ENCODE results near the gene PCBP3.
"Not testable (repeated sequence)": the region's sequence is repeated elsewhere in the genome, so short reads cannot be mapped to it uniquely, and the experiment has no call there.

The PCBP3 gene

GRCh38 chr21:45868488-45868887 is 225.0 kb downstream of the PCBP3 start:
- no peak for DNase-seq

- no peak for DNase-seq
Measured at GRCh38 chr21:45869121-45870007, 225.8 kb downstream of the PCBP3 start.

GRCh38 chr21:45870421-45870820 is 226.9 kb downstream of the PCBP3 start:
- no peak for DNase-seq

GRCh38 chr21:45870851-45871615 is 227.5 kb downstream of the PCBP3 start:
- no peak for DNase-seq

GRCh38 chr21:45871616-45872236 is 228.2 kb downstream of the PCBP3 start:
- no peak for DNase-seq

GRCh38 chr21:45872471-45872870 is 228.9 kb downstream of the PCBP3 start:
- DNase-seq = no peak

DNA sequence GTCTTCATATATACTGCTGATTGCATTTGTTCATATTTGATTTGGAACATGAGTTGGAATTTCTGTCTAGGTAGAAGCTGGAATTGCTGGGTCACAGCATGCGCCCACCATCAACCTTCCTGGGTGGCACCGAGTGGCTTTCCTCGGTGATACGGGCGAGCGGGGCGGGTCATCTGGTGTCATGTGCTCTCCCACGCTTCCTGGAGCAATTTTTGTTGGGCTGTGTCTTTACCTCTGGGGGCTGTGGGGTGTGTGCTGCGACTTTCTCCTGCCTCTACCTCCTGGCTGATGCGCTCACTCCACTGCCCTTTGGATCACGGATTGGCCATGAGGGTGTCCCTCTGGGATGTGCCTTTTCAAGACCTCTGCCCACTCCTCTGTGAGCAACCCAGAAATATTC is 229.4 kb downstream of the PCBP3 start:
- no peak for DNase-seq

DNA sequence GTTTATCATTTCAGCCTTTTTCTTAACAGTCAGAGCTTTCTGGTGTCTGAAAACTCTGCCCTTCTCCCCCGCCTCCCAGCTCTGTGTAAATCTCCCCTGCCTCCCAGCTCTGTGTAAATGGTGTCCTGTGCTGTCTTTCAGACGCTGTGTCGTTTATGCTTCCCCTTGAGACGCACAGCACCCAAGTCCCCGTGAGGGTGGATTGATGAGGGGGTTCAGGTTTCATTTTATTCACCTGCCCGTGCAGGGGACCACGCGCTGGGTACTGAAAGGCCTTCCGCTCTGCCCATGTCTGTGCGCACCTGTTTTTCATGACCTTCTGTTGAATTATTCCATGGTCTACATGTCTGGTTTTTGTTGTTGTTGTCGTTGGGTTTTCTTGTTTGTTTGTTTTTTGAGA is 229.9 kb downstream of the PCBP3 start:
- no peak for DNase-seq

- no peak for DNase-seq
Measured at GRCh38 chr21:45873866-45874265, 230.3 kb downstream of the PCBP3 start.

DNA sequence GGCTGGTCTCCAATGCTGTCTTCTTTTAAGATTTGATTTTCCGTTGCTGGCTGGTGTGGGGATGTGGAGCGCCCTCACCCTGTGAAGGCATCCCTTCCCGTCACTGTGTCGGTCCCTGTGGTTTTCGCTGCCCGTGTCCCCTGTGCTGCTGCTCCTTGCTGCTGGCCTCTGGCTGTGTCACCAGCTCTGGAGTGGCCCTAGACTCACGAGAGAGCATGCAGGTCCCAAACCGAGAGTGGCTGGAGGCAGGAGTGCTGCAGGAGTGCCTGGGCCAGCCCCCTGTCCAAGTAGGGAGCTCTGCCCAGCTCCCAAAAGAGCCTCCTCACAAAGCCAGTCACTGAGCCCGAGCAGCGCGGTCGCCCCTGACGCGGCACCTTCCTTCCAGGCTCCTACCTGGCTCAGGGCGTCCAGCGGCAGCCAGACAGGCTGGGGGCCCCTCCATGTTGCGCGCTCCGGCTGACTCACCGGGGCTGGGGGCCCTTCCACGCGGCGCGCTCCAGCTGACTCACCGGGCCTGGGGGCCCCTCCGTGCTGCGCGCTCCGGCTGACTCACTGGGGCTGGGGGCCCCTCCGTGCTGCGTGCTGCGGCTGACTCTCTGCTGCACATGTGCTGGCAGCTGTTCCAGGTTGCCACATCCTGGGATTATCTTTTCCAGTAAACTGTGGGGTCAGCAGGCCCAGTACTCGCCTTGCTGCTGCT is 231.3 kb downstream of the PCBP3 start:
- no peak for DNase-seq

DNA sequence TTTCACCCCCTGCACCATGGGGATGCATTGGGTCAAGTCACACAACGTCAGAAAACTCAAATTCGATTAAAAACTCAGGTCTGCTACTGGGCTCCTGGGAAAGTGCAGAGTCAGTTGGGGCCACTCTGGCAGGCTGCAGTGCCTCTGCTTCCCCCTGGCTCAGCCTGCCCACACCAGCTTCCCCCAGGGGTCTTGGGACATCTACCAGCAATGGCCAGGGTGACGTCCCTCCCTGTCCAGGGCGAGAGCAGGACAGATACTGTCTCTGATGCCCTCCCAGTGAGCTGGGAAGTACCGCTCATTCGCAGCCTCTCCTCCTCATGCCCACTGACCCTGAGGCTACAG is 231.9 kb downstream of the PCBP3 start:
- no peak for DNase-seq

GRCh38 chr21:45875881-45876280 is 232.4 kb downstream of the PCBP3 start:
- DNase-seq = no peak

- peak; percentile 3 for DNase-seq
Measured at GRCh38 chr21:45876381-45877170, 233.1 kb downstream of the PCBP3 start.

GRCh38 chr21:45877171-45877438 is 233.6 kb downstream of the PCBP3 start:
- DNase-seq = no peak

DNA sequence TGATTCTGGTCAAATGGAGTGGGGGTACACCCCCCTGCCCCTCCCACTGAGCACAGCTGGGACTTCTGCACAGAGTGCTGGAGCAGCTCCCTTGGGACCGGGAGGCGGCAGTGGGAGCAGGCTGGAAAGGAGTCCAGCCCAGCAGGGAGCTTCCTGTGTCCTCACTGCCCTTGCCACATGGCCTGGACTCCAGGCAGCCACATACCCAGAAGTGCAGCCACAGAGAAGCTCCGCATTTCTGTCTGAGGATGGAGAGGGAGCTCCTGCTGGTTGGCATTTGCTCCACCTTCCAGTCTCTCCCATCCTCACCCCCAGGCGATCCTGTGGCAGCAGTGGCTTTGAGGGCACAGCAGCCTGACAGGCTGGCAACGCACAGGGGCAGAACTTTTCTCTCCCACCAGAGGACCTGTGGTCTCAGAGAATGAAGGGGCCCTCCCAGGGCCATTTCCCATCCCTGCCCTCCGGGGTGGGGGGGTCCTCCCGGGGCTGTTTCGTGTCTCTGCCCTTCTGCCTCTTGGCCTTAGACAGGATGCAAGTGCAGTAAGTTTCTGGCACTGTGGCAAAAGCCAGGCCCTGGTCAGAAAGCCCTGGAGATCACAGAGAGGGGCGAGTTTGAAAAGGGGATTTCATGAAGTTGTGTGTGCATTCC is 234.4 kb downstream of the PCBP3 start:
- DNase-seq = no peak

- DNase-seq = peak; percentile 24
Measured at GRCh38 chr21:45880097-45881068, 236.9 kb downstream of the PCBP3 start.

DNA sequence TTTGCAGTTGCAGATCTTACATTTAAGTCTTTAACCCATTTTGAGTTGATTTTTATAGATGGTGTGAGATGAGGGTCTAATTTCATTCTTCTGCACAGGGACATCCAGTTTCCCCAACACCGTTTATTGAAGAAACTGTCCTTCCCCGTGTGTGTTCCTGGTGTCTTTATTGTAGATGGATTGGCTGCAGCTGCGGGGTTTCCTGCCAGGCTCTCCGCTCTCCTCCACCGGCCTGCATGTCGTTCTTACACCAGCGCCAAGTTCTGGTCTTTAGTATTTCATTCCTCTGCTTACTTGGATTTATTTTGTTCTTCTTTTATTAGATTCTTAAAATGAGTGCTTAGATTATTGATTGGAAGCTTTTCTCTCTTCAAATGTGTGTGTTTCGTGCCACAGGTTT is 239.1 kb downstream of the PCBP3 start:
- no peak for DNase-seq

DNA sequence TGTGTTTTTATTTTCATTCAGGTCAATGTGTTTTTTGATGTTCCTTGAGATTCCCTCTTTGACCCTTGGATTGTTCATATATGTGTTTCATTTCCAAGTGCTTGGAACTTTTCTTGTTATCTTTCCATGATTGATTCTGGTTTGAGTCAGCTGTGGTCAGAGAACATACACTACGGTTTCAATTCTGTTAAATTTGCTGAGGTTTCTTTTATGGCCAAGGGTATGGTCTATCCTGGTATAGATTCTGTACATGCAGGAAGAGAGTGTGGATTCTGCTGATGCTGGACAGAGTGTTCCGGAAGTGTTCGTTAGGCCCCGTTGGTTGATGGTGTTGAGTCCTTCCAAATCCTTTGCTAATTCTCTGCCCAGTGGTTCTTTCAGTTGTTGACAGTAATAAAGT is 239.6 kb downstream of the PCBP3 start:
- DNase-seq = no peak

- DNase-seq = no peak
Measured at GRCh38 chr21:45885597-45885929, 242.0 kb downstream of the PCBP3 start.

DNA sequence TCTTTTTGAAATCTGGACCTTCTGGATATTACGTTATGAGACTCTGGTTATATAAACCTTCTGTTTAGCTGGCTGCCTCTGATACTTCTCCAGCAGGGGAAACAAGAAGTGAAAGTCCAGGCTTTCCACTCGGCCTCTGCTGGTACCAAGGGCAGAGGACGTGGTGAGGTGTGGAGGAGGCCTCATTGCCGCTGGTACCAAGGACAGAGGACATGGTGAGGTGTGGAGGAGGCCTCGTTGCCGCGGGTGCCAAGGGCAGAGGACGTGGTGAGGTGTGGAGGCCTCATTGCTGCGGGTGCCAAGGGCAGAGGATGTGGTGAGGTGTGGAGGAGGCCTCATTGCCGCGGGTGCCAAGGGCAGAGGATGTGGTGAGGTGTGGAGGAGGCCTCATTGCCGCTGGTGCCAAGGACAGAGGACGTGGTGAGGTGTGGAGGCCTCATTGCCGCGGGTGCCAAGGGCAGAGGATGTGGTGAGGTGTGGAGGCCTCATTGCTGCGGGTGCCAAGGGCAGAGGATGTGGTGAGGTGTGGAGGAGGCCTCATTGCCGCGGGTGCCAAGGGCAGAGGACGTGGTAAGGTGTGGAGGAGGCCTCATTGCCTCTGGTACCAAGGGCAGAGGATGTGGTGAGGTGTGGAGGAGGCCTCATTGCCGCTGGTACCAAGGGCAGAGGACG is 242.5 kb downstream of the PCBP3 start:
- not testable (repeated sequence) for DNase-seq
